ENCODE data around the gene AIRE. TPM values are rescaled to one million over a fixed set of nuclear protein-coding genes. Genes with fewer than 3 reads are reported as not detected.

AIRE gene
- total RNA-seq, 1 donor from 2014 or later, result not detected

DNA sequence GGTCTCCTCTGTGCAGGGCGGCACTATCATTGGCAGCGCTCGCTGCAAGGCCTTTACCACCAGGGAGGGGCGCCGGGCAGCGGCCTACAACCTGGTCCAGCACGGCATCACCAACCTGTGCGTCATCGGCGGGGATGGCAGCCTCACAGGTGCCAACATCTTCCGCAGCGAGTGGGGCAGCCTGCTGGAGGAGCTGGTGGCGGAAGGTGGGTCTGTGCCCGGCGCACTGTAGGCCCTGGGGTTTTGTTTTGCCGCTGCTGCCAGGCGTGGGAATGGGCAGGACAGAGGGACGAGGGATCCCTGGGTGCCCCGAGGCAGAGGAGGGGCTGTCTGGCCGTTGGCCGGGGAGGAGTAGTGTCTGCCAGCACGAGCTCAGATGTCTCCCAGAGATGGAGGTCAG, 26.4 kb downstream of the AIRE start:
- Histone ChIP-seq H3K27ac (replicated peaks) (no peak overlapping the region), H3K36me3 (peaks cover 78% of the 10 kb centered on the region), H3K4me1 (no peaks in the 10 kb centered on the region), H3K9me3 (replicated peaks) (no peaks in the 10 kb centered on the region), H3K4me3 (no peak overlapping the region), H3K27me3 (ENCODE audit: low read depth) (no peaks in the 10 kb centered on the region)
- TF ChIP-seq CTCF (IDR thresholded peaks at IDR 0.05; ENCODE audit: borderline replicate concordance), result no peak
- intact Hi-C loops (cut with micrococcal nuclease), result no loop called here
- DNase-seq, result no peak

- Histone ChIP-seq H3K36me3 (peaks cover 78% of the 10 kb centered on the region), H3K27me3 (ENCODE audit: low read depth) (no peaks in the 10 kb centered on the region), H3K4me1 (no peaks in the 10 kb centered on the region), H3K9me3 (replicated peaks) (no peaks in the 10 kb centered on the region), H3K27ac (replicated peaks) (no peak overlapping the region), H3K4me3 (no peak overlapping the region)
- TF ChIP-seq CTCF (IDR thresholded peaks at IDR 0.05; ENCODE audit: borderline replicate concordance), result no peak
- no peak for DNase-seq
- intact Hi-C loops (cut with micrococcal nuclease), result no loop called here
Observed at GRCh38 chr21:44312716-44313115, 27.0 kb downstream of the AIRE start.

DNA sequence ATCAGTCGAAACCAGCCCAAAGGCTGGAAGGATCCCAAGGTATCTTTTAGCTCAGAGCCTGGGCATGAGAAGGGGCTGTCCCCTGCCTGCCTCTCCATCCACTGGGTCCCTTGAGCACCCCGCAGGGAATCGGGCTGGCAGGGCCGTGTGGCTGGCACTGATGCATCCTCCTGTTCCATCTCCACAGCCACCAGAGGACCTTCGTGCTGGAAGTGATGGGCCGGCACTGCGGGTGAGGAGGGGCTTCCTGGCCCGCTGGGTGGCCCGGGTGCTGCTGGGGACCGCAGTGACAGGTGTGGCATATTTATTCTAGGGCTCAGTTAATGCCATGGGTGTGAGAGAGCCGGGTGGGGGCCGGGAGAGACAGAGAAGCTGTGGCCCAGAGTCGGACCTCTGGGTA, 27.8 kb downstream of the AIRE start:
- Histone ChIP-seq H3K9me3 (replicated peaks) (no peaks in the 10 kb centered on the region), H3K36me3 (peaks cover 83% of the 10 kb centered on the region), H3K27me3 (ENCODE audit: low read depth) (no peaks in the 10 kb centered on the region), H3K4me1 (no peaks in the 10 kb centered on the region), H3K27ac (replicated peaks) (no peak overlapping the region), H3K4me3 (no peak overlapping the region)
- intact Hi-C loops (cut with micrococcal nuclease), result no loop called here
- no peak for DNase-seq
- TF ChIP-seq CTCF (IDR thresholded peaks at IDR 0.05; ENCODE audit: borderline replicate concordance), result no peak

DNA sequence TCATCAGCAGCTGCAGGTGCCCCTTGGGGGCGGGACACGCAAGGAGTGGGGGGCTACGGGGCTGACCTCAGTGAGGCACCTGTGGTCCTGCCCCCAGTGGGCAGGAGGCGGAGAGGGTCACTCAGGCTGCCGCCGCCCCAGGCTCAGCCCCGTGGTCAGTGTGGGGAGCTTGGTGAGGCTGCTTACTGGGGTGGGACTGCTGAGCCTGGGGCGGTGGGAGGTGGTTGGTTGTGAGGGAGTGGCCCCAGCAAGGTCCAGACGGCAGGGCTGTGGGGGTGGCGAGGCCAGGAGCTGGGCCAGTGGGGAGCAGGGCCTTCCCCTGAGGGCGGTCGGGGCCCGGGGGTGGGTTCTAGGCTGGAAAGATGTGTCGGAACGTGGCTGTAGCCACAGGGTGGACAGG, 28.5 kb downstream of the AIRE start:
- intact Hi-C loops (cut with micrococcal nuclease), result no loop called here

GRCh38 chr21:44314561-44314960, 28.9 kb downstream of the AIRE start:
- Histone ChIP-seq H3K27ac (replicated peaks) (no peak overlapping the region), H3K36me3 (peaks cover 94% of the 10 kb centered on the region), H3K9me3 (replicated peaks) (no peaks in the 10 kb centered on the region), H3K4me1 (no peaks in the 10 kb centered on the region), H3K4me3 (no peak overlapping the region), H3K27me3 (ENCODE audit: low read depth) (no peaks in the 10 kb centered on the region)
- intact Hi-C loops (cut with micrococcal nuclease), result no loop called here
- DNase-seq, result no peak
- TF ChIP-seq CTCF (IDR thresholded peaks at IDR 0.05; ENCODE audit: borderline replicate concordance), result no peak

More for the DNA sequence above, 28.5 kb downstream of the AIRE start:
- no peaks in the 10 kb centered on the region for H3K9me3 ChIP-seq (replicated peaks)
- H3K4me3 ChIP-seq, result no peak overlapping the region
- DNase-seq, result no peak
- H3K4me1 ChIP-seq, result no peaks in the 10 kb centered on the region
- H3K36me3 ChIP-seq, result peaks cover 90% of the 10 kb centered on the region
- no peak for TF ChIP-seq CTCF (IDR thresholded peaks at IDR 0.05; ENCODE audit: borderline replicate concordance)
- H3K27me3 ChIP-seq (ENCODE audit: low read depth), result no peaks in the 10 kb centered on the region
- H3K27ac ChIP-seq (replicated peaks), result no peak overlapping the region
